NCI-H128 (cell line): ENCODE data around the gene AP2B1.
"Not testable (repeated sequence)": the region's sequence is repeated elsewhere in the genome, so short reads cannot be mapped to it uniquely, and the experiment has no call there.

Source experiments
- DNase-seq: peaks from one replicate; lab custom pipeline; 2025; ENCODE audit not compliant: unreplicated experiment; lab: John Stamatoyannopoulos, UW

The AP2B1 gene

GRCh38 chr17:35587074-35587961 lies at the start of gene AP2B1:
TSS of gene AP2B1 (plus strand) at chr17:35587322. CDS start at chr17:35594031, 6,709 bp downstream.
- peak; percentile 73 for DNase-seq

DNA sequence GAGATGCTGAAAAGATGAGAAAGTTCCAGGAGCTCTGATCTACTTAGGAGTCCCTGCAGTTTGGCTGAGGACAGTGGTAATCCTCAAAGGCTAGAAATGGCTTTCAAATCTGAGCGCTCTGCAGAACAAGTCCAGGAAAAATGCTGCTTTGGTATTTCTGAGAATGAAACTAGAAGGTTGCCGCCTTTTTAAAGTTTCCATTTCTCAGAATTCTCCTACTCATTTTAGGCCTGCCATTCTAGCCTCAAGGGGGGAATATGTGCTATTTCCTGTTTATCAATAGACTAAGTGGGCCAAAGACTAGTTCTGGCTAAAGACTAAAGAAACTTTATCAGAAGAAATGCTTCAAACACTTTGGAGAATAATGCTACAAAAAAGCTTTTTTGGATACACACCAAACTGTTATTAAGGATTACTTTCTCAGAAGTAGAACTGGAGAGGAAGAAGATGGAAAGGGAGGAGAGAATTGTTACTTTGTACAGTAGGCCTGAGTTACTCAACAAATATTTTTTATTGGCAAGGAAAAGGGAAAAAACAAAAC lies 49.5 kb upstream of the AP2B1 start, which contains the start of gene SLFN12L:
Gene SLFN12L, minus strand, starts transcription at position 78 of the 541 bp plus-strand sequence. CDS start 15,314 bp downstream, outside the sequence.
- no peak for DNase-seq

GRCh38 chr17:35539659-35540026 lies 47.5 kb upstream of the AP2B1 start:
- DNase-seq: no peak

DNA sequence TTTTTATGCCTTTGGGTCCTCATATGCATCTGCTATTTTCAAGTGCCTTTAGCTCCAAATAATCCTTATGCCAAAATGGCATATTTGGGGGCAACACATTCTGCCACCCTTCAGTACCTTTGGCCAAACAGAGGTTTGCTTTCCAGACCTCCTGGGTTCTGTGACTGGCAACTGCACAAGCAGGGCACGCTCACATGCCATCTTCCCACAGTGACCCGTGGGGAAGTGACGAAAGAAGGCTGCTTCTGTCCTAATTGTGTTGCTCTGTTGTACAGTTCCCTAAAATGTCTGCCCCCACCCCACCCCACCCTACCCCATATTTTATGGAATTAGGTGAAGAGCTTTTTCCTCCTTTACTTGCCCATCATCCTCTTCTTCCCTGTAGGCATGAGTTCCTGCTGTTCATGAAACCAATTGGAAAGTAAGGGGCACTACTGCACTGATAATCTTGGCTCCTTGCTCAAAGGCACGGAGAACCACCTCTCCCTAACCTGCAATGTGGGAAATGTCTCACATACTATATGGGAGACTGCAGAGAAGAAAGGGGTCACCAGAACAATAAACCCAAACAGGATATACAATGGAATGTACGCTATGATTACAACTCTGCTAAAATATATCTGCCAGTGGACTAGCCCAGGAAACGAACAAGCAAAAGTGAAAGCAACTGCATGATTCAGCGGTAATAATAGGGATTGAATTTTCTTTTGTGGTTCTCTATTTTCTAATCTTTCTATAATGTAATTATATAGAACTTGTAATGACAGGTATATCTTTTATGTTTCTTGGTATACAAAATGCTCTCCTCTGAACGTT lies 46.3 kb upstream of the AP2B1 start:
- no peak for DNase-seq

DNA sequence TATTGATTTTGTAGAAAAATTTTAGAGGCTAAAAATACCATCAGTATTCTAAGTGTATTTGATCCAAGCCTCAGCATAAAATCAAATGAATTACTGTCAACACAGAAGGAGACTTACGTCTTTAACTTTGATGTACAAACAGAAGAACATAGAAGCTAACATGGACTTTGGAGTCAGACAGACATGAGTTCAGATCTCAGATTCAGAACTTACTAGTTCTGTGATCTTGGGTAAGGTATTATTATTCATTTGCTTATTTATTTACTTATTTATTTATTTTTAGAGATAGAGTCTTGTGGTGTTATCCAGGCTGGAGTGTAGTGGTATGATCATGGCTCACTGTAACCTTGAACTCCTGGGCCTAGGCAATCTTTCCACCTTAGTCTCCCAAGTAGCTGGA lies 45.7 kb upstream of the AP2B1 start:
- DNase-seq: no peak

DNA sequence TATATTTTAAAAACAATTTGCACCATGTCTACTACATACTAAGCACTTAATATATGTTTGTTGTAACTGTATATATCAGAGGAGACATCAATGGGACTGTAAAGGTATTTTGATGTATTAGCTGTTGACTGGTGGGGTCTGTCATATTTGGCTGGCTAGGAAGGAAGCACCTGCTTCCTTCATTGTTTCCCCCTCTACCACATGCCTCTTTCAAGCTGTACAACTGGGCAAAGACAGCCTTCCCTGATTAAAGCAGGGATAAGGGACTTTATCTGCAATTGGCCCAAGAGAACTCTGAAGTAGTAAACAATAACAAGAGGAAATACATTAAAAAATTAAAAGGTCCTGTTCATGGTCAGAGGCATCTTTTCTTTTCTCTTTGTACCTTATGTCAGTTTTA lies 44.1 kb upstream of the AP2B1 start:
- DNase-seq: no peak

DNA sequence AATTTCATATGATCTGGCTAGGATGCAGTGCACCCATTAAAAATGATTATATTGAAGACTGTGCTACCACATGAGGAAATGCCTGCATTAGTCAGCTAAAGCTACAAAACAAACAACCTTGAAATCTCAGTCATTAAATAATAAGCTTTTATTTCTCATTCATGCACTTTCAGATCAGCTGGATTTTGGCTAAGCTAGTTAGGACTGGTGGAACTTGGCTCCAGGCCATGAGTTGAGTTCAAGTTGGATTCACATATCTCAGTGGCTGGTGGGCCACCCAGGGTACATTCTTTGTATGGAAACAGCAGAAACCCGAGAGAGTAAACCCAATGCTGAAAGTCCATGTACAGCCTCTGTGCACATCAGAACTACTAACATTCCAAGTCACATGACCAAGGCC lies 43.3 kb upstream of the AP2B1 start:
- DNase-seq: no peak

DNA sequence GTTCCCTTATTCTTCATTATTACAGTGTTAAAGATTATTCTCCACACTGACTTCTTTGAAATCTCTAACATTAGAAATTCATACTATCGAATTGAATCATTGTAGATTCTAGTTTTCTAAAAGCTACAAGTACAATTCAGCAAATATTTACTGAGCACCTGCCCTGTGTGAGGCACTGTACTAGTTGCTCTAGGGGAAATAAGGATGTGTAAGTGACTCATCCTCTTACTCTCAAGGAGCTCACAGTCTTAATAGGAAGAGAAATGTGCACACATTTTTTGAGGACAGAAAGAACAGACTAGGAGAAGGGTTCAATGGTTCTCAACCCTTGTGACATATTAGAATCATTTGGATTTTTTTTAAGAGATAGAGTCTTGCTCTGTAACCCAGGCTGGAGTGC lies 42.0 kb upstream of the AP2B1 start:
- no peak for DNase-seq

GRCh38 chr17:35546487-35546886 lies 40.6 kb upstream of the AP2B1 start:
- no peak for DNase-seq

- no peak for DNase-seq
Measured at GRCh38 chr17:35548208-35548810, 38.8 kb upstream of the AP2B1 start.

DNA sequence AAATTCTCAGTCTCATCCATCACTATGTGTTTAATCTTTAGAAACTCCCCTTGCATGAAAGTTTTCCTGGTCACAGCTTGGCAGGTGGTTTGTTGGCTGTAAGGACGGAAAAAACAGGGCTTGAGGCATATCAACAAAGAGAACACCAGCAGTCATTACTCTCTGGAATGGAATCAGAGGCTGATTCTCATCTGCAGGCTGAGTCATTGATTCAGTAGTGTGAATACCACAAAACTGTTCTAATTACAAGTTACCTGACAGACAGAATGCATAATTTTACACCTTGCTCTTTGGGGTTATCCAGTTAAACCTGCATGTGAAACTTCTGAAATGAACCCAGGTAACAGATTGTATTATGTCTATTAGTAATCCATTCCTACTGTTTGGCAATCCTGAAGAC lies 38.1 kb upstream of the AP2B1 start:
- no peak for DNase-seq

DNA sequence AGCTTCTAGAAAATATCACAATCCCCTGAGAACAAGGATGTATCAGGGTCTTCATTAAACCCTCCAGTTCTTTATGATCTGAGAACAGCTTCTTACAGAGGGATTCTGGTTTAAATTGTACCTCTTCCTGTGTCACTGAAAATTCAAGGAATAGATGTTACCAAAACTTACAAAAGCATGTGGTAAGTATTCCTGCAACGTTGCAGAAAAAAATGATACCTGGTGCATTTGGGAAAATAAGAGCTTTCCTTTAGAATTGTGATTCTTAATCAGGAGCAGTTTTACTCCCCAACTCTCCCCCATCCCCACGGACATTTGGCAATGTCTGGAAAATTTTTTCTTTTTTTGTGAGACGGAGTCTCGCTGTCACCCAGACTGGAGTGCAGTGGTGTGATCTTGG lies 33.8 kb upstream of the AP2B1 start:
- no peak for DNase-seq

DNA sequence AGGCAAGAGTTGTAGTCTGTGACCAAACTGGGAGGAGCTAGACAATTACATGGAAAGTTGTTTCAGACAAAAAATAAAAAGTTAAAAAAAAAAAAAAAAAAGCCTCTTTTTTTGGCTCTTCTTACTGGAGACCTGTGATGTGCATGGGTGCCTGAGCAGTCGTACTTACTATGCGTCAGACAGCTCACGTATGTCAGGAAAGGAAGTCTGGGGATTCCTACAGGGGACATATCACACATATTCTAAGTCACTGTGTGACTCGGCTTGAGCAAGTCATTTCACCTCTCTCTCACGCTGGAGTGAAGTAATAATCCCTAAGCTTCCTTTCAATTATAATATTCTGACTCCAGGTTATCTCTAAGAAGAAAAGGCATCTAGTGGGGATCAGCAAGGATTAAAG lies 32.5 kb upstream of the AP2B1 start:
- DNase-seq: no peak

- no peak for DNase-seq
Measured at GRCh38 chr17:35555691-35556090, 31.4 kb upstream of the AP2B1 start.

- no peak for DNase-seq
Measured at GRCh38 chr17:35557353-35557752, 29.8 kb upstream of the AP2B1 start.

GRCh38 chr17:35559495-35560210 lies 27.5 kb upstream of the AP2B1 start:
- DNase-seq: no peak

DNA sequence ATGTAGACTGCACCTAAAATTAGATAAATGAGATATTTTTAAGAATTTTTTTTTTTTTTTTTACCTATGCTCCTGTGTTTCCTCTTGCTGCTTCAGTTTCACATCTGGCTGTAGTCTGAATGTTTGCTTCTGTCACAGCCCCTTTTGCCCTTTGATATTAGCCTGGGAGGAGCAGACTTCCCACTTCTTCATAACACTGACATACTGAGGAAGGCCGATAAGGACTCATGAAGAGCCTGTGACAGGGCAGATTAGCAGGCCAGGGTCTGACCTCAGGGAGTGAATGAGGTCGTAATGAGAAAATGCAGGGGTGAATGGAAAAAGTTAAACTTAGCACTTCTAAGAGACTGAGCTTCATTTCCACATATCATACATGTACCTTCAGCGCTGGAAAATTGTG lies 26.4 kb upstream of the AP2B1 start, which contains the start of gene SLFN14:
Gene SLFN14, minus strand, starts transcription at position 117 of the 400 bp plus-strand sequence. CDS start 2,757 bp downstream, outside the sequence.
- DNase-seq: no peak

DNA sequence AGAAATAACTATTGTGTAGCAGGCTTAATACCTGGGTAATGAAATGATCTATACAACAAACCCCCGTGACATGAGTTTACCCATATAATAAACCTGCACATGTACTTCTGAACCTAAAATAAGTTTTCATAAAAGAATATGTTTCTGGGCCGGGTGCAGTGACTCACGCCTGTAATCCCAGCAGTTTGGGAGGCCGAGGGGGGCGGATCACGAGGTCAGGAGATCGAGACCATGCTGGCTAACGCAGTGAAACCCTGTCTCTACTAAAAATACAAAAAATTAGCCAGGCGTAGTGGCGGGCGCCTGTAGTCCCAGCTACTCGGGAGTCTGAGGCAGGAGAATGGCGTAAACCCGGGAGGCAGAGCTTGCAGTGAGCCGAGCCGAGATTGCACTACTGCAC lies 23.9 kb upstream of the AP2B1 start:
- not testable (repeated sequence) for DNase-seq

DNA sequence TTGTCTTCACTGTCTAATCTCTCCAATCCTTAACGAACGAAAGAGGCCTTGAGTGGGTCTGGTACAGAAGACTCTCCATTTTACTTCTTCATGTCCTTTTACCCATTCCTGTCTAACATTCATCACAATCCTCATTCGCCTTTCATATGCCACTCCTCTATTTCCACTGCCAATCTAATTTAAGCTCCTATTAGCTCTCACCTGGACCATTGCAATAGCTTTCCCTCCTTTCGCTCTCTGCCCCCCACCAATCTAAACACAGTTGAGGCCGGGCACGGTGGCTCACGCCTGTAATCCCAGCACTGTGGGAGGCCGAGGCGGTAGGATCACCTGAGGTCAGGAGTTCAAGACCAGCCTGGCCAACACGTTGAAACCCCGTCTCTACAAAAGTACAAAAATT lies 20.2 kb upstream of the AP2B1 start:
- no peak for DNase-seq

- no peak for DNase-seq
Measured at GRCh38 chr17:35568561-35568960, 18.6 kb upstream of the AP2B1 start.

DNA sequence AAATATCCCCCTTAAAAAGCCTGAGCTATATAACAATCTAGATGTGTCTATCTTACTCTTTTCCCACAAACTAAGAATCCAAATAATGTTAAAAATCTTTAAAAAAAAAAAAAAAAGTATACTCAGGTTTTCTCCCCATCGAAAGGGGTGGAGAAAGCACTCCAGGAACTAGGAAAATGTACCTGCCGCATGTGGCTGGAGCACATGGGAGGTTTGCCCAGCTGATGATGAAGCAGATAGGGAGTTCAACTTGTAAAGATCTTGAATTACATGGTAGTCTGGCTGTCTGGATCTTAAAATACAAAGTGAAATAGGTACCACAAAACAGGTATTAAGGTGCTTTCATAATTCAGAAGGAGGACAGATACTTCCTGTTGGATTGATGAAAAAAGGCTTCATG lies 17.7 kb upstream of the AP2B1 start:
- DNase-seq: no peak
